HG03460 (cell line): ENCODE results near the gene PIK3R4.

Experiments
- ATAC-seq: cut with Tn5 transposase; IDR thresholded peaks from one replicate; pipeline ENCODE4 v1.9.1; 2021; ENCODE audit not compliant: unreplicated experiment

PIK3R4 gene

DNA sequence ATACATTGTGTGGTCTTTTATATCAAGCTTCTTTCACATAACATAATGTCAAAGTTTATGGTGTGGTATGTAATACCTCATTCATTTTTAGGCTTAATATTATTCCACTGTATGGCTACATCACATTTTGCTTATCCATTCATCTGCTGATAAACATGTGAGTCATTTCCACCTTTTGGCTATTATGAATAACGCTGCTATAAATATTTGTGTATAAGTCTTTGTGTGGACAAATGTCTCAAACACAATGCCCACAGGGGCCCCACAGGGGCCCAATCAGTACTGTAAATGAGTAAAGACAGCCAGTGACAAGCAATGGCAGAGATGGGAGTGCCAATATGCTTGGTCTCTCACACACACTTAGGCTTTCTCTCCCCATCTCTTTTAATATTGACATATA lies 54.2 kb downstream of the PIK3R4 start:
- no peak for ATAC-seq

DNA sequence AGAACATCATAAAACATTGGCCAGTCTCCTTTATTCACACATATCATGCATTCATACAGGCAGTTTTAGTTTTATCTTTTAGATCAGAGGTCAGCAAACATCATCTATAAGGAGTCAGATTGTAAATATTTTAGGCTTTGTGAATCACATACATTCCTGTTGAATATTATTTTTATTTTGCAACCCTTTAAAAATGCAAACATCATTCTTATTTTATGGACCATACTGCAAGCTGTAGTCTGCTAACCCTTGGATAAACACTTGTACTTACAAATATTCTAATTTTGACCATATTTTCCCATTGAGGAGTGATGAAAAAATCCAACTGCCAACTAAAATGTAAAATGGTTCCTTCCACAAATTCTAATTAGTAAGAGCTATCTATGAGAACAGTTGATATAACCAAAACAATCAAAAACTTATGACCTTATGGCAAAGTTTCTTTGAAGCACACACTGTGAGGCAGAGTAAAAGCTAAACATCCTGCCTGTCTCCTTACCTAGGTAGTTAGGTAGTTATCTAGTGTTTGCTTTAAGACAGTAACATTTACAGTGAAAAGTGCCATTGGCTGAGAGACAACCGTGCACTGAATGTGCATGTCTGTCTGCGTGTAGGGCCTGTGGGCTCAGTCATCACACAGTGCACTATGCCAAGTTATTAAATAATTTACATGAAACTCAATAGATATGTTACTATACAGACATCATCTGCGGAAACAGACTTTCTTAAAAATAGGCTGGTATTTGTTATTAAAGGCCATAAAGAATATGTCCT lies 57.7 kb downstream of the PIK3R4 start:
- ATAC-seq: no peak

GRCh38 chr3:130688015-130688688 lies 58.5 kb downstream of the PIK3R4 start:
- ATAC-seq: peak; percentile 68

- ATAC-seq: no peak
Observed at GRCh38 chr3:130687327-130687726, 59.3 kb downstream of the PIK3R4 start.

- ATAC-seq: peak; percentile 57
Observed at GRCh38 chr3:130686833-130687232, 59.8 kb downstream of the PIK3R4 start.

DNA sequence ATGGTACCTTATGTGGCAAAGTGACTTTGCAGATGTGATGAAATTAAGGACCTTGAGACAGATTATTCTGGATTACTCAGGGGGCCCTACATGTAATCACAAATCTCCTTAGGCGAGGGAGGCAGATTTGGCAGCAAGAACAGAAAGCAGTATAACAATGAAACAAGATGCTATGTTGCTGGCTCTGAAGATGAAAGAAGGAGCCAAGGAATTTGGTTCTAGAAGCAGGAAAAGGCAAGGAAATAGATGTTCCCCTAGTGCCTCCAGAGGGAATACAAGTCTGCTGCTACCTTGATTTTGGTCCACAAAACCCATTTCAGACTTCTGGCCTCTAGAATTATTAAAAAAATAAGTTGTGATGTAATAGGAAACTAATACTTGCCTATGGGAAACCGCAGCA lies 64.5 kb downstream of the PIK3R4 start:
- ATAC-seq: no peak

- ATAC-seq: no peak
Observed at GRCh38 chr3:130679218-130679617, 67.4 kb downstream of the PIK3R4 start.

GRCh38 chr3:130677343-130677742 lies 69.3 kb downstream of the PIK3R4 start:
- no peak for ATAC-seq

DNA sequence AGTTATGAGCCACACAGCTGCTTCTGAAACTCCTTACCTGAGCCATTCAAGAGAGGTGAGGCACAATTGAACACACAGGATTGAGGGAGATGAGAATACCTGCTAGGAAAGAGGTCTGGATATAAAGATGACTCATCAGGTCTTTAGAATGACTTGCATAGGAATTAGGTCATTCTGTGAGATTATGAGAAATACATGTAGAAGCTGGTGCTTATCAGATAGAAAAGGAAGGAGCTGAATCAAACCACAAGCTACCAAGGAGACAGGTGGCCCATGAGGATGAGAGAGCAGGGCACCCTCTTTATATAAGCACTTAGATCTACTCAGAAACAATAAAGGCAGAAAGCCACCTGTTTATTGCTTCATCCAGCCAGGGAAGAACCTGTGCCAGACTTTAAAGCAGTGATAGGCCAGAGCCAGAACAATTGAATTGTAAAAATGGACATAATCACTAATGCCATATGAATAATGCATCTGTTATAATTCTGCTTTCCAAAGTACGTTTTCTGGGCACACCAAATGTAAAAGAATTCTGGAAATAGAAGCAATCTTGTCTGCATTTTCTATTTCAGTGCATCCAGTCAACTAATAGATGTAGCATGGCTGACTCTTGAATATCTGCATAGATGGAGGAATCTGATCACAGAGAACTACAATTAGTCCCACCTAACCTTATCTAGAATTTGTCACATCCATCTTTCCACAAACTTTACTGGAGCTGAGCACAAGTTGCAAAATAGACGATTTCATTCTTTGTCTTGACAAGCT lies 74.9 kb downstream of the PIK3R4 start:
- ATAC-seq: no peak

GRCh38 chr3:130669740-130670139 lies 76.9 kb downstream of the PIK3R4 start:
- no peak for ATAC-seq

DNA sequence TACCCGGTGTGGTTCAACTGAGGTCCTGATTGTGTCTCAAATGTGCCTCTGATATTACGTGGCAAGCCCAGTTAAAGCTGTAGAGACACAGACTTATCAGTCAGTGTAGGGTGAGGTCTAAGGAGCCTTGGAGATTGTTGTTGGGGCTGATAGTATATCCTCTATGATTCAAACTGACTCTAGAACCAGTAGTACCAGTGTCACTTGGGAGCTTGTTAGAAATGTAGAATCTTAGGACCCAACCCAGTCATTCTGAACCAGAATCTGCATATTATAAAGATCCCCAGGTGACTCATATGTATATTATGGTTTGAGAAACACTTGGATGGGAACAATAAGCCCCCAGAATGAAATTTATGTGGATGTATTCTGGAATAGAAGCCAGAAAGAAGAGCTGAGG lies 83.5 kb downstream of the PIK3R4 start:
- no peak for ATAC-seq

GRCh38 chr3:130662501-130662996 lies 84.1 kb downstream of the PIK3R4 start:
- no peak for ATAC-seq

- ATAC-seq: no peak
Observed at GRCh38 chr3:130661140-130661891, 85.3 kb downstream of the PIK3R4 start.

DNA sequence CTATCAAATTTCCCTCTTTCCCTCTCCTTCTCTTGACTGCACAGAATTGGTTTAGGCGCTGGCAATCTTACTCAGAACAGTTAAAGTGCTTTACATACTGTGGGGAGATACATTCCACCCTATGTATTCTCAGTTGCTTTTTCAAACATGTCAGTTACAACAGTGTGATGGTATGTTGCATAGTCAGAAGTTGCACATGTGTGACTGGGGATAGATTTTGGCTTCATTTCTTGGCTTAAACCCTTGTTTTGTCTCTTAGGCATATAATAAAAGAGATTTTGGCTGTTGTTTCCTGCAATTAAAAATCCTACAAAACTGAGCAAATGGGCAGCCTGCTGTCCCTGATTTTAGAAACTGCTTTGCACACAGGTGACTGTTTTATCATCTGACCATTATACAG lies 86.7 kb downstream of the PIK3R4 start:
- ATAC-seq: no peak

DNA sequence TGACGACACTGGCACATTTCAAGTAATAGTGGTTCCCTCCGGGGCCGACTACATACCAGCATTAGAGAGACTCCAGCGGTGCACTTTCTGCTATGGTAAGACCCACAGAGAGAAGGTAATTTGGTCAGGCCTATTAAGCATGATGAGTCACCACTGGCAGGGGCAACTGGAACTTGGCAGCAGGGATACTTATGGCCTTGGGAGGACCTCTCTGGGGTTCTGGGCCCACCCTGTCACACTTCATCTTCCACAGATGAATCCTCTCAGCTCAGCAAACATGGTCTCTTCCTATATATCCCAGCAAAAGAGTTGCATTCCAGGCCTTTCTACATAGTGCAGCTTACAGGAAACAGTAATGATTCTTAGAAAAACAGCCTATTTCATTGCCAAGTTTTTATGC lies 88.0 kb downstream of the PIK3R4 start:
- no peak for ATAC-seq

DNA sequence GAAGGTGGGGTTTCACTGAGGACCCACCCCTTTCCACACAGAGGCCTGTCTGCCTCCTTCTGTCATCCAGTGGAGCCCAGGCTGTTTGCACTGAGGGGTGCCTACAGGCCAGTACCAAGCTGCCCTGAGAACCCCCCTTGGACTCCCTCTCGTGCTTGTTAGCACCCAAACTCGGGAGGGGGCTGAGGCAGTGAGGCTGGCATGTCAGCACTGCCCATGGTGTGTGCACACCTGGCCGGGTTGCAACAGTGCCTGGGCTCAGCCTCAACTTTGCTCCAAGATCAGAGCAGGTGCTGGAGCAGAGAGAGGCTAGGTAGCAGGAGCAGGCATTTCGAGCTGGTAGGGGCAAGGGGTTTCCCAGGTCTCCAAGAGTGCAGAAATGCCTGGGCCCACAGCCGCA lies 90.0 kb downstream of the PIK3R4 start:
- no peak for ATAC-seq

DNA sequence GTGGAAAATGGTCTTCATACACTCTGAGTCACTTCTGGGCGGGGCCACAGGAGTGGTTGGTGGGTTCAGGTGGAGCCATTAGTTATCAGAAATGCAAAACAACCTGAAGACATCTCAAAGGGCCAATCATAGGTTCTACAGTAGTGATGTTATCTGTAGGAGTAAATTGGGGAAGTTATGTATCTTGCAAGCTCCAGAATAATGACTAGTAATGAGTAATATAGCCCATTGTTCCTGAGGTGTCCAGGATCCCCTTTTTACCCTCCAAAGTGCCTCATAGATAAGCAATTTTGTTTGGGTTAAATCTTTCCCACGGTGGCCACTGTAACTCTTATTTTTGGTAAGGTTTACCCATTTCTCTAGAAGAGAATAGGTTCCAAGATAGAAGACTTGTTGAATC lies 91.7 kb downstream of the PIK3R4 start:
- ATAC-seq: no peak

- no peak for ATAC-seq
Observed at GRCh38 chr3:130654091-130654490, 92.5 kb downstream of the PIK3R4 start.

- ATAC-seq: no peak
Observed at GRCh38 chr3:130649061-130649654, 97.5 kb downstream of the PIK3R4 start.

GRCh38 chr3:130648293-130648692 lies 98.3 kb downstream of the PIK3R4 start:
- ATAC-seq: no peak

DNA sequence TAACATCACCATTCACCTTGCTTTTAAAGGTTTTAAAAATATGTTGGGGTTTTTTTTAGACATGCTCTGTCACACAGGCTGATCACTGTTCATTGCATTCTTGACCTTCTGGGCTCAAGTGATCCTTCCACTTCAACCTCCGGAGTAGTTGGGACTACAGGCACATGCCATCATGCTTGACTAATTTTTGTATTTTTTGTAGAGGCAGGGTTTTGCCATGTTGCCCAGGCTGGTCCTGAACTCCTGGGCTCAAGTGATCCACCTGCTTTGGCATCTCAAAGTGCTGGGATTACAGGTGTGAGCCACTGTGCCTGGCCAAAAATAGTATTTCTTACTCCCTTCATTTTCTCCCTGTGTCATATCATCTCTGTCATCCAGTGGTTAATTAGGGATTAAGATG lies 101.4 kb downstream of the PIK3R4 start:
- no peak for ATAC-seq
